Panc1 (cell line): ENCODE data around the gene ALK. TPM values are rescaled to one million over a fixed set of nuclear protein-coding genes. Genes with fewer than 3 reads are reported as not detected.

Experiments used
- ATAC-seq: fragments of 200-7000 bp; cut with Tn5 transposase; 2 replicates; pipeline ENCODE4 v1.9.1; 2020; ENCODE audit warnings: mild to moderate bottlenecking, moderate library complexity
- BruUV-seq: library from RNA; stranded (reverse); fragments of 400-500 nt; replicated peaks from 2 replicates; lab custom pipeline; 2021; lab: Mats Ljungman, UMichigan
- CTCF ChIA-PET: fragments of 300-600 bp; sonication (Branson Sonifier 250); formaldehyde crosslinking; loops from one replicate; lab custom pipeline; 2022; ENCODE audit warnings: antibody characterized with exemption; lab: Charles Lee
- POLR2A ChIA-PET: fragments of 300-600 bp; sonication (Branson Sonifier 250); formaldehyde crosslinking; loops from one replicate; lab custom pipeline; 2022; ENCODE audit warnings: antibody characterized with exemption; lab: Charles Lee
- DNase-seq: peaks from one replicate; pipeline ENCODE4 v3.0.0-alpha.2; 2010; ENCODE audit warnings: low read depth, low spot score
- H3K27ac ChIP-seq: 2 replicates; pipeline ENCODE4 v1.5.1; 2011; ENCODE audit warnings: mild to moderate bottlenecking, low read length, inconsistent platforms
- H3K27me3 ChIP-seq: fragments of 200-500 bp; sonication (Bioruptor generic); 2 replicates; pipeline ENCODE4 v1.6.0; 2014; ENCODE audit warnings: low read length, inconsistent platforms; ENCODE audit not compliant: control insufficient read depth, insufficient read depth
- H3K36me3 ChIP-seq: fragments of 200-500 bp; sonication (Bioruptor generic); 2 replicates; pipeline ENCODE4 v1.5.1; 2014; ENCODE audit warnings: inconsistent platforms, mild to moderate bottlenecking, low read length, moderate library complexity; ENCODE audit not compliant: control insufficient read depth, insufficient read depth
- H3K4me1 ChIP-seq: 2 replicates; pipeline ENCODE4 v1.5.1; 2011; ENCODE audit warnings: inconsistent platforms, mild to moderate bottlenecking, low read length, moderate library complexity; ENCODE audit not compliant: control insufficient read depth, insufficient read depth
- H3K4me3 ChIP-seq, 2 experiments: 2 replicates each; pipeline ENCODE4 v1.5.1; 2011 to 2012; ENCODE audit warnings: low read depth in 2 of 2, low read length in 2 of 2, mild to moderate bottlenecking in 2 of 2, inconsistent platforms in 1 of 2, moderate library complexity in 1 of 2
- H3K9me3 ChIP-seq: fragments of 200-500 bp; sonication (Bioruptor generic); 2 replicates; pipeline ENCODE4 v1.5.1; 2014; ENCODE audit warnings: low read depth, mild to moderate bottlenecking, inconsistent platforms, low read length, moderate library complexity; ENCODE audit not compliant: control insufficient read depth, insufficient read depth
- CTCF ChIP-seq: fragments of 450-650 bp; IDR thresholded peaks from 2 replicates; pipeline ENCODE4 v1.5.1; 2017; ENCODE audit warnings: mild to moderate bottlenecking
- POLR2AphosphoS5 ChIP-seq: IDR thresholded peaks from 2 replicates; pipeline ENCODE4 v1.6.1; 2012; ENCODE audit warnings: mild to moderate bottlenecking, low read depth, low read length, moderate library complexity
- REST ChIP-seq, 2 experiments: IDR thresholded peaks; 2 replicates each; pipeline ENCODE4 v1.6.1; 2011 to 2012; ENCODE audit warnings: low read depth in 2 of 2, control low read depth in 1 of 2, low read length in 1 of 2, mild to moderate bottlenecking in 1 of 2, moderate library complexity in 1 of 2; ENCODE audit not compliant: insufficient read depth in 1 of 2
- SIN3A ChIP-seq: IDR thresholded peaks from 2 replicates; pipeline ENCODE4 v1.6.1; 2012; ENCODE audit warnings: low read depth, mild to moderate bottlenecking, low read length, moderate library complexity, borderline replicate concordance; ENCODE audit not compliant: insufficient read depth
- TCF7L2 ChIP-seq: IDR thresholded peaks from 2 replicates; pipeline ENCODE4 v1.6.1; 2011; ENCODE audit warnings: mild to moderate bottlenecking, low read depth, low read length, inconsistent platforms
- in situ Hi-C: cut with HindIII; loops from 2 replicates; pipeline ENCODE4 v1.10.0; 2016; ENCODE audit warnings: low sequenced_read_pairs, low pct_unique_long_range_greater_than_20kb
- intact Hi-C: fragments of 100-400 bp; cut with micrococcal nuclease; formaldehyde crosslinking; loops from one replicate; pipeline ENCODE4 v1.10.0; 2022; ENCODE audit not compliant: unreplicated experiment
- total RNA-seq: library from RNA; stranded (reverse); gene quantifications from one replicate; pipeline ENCODE4 v1.2.1, GENCODE V29; 2021; ENCODE audit not compliant: unreplicated experiment

Gene ALK
- total RNA-seq, 1 experiment from 2014 or later = not detected

GRCh38 chr2:29783666-29784065, 137.7 kb downstream of the ALK start:
- Histone ChIP-seq H3K27me3 (no peaks in the 10 kb centered on the region; the same call in 1 of the 2 replicates), H3K4me1 (no peaks in the 10 kb centered on the region), H3K9me3 (no peaks in the 10 kb centered on the region), H3K36me3 (no peaks in the 10 kb centered on the region), H3K4me3 (no peak overlapping the region), H3K27ac (no peak overlapping the region)
- no TSS peak for BruUV-seq
- CTCF ChIA-PET = no interaction called here
- POLR2A ChIA-PET = no interaction called here
- intact Hi-C loops = no loop called here
- ATAC-seq (no peak), DNase-seq (no peak)
- in situ Hi-C loops = no loop called here
- no peak for TF ChIP-seq SIN3A
- no peak for TF ChIP-seq POLR2AphosphoS5
- TF ChIP-seq CTCF = no peak
- TF ChIP-seq TCF7L2 = no peak
- TF ChIP-seq REST (IDR thresholded peaks at IDR 0.05; ENCODE audit: insufficient read depth in 1 of 2, low read depth in 2 of 2, low read length in 1 of 2) = no peak

- Histone ChIP-seq H3K4me3 (no peak overlapping the region), H3K4me1 (no peaks in the 10 kb centered on the region), H3K27me3 (no peaks in the 10 kb centered on the region; the same call in 1 of the 2 replicates), H3K9me3 (no peaks in the 10 kb centered on the region), H3K27ac (no peak overlapping the region), H3K36me3 (no peaks in the 10 kb centered on the region)
- CTCF ChIA-PET = no interaction called here
- POLR2A ChIA-PET = no interaction called here
- in situ Hi-C loops (no loop called here), intact Hi-C loops (no loop called here)
- TF ChIP-seq REST (IDR thresholded peaks at IDR 0.05; ENCODE audit: insufficient read depth in 1 of 2, low read depth in 2 of 2, low read length in 1 of 2) = no peak
- no peak for TF ChIP-seq POLR2AphosphoS5
- no peak for TF ChIP-seq TCF7L2
- no peak for TF ChIP-seq SIN3A
- no peak for TF ChIP-seq CTCF
- no TSS peak for BruUV-seq
- no peak for ATAC-seq
- DNase-seq = no peak
Measured at GRCh38 chr2:29782549-29783458, 138.6 kb downstream of the ALK start.
